ENCODE data around the gene SCEL.
"Not testable (repeated sequence)": the region's sequence is repeated elsewhere in the genome, so short reads cannot be mapped to it uniquely, and the experiment has no call there.

SCEL gene

DNA sequence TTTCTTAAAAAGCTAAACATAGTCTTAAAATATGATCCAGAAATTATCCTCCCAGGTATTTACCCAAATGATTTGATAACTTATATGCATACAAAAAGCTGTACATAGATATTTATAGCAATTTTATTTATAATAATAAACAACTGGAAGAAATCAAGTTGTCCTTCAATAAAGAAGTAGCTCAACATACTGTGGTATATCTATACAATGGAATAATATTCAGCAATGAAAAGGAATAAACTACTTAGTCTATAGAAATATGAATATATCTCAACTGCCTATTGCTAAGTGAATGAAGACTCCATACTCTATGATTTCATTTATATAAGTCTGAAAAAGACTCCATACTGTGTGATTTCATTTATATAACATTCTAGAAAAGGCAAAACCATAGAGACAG lies 114.9 kb downstream of the SCEL start:
- Histone ChIP-seq H3K27ac (ENCODE audit: low read length) (no peak overlapping the region), H2AFZ (ENCODE audit: low read length) (no peak overlapping the region), H4K20me1 (ENCODE audit: insufficient read depth, low read length) (no peaks in the 10 kb centered on the region), H3K9ac (ENCODE audit: low read length) (no peak overlapping the region), H3K27me3 (replicated peaks; ENCODE audit: insufficient read depth, low read length) (no peaks in the 10 kb centered on the region), H3K4me3 (ENCODE audit: low read length) (no peak overlapping the region), H3K36me3 (replicated peaks; ENCODE audit: insufficient read depth, low read length) (no peaks in the 10 kb centered on the region), H3K9me3 (replicated peaks; ENCODE audit: insufficient read depth, low read length) (no peaks in the 10 kb centered on the region), H3K9me2 (replicated peaks; ENCODE audit: insufficient read depth, low read length) (no peaks in the 10 kb centered on the region), H3K79me2 (ENCODE audit: low read length) (no peaks in the 10 kb centered on the region), H3K4me1 (ENCODE audit: low read length) (no peaks in the 10 kb centered on the region), H3K4me2 (ENCODE audit: low read depth, low read length) (no peak overlapping the region), H3F3A (ENCODE audit: insufficient read depth, low read length) (no peaks in the 10 kb centered on the region)
- TF ChIP-seq EZH2 (optimal IDR thresholded peaks at IDR 0.05; ENCODE audit: low read depth, low read length): no peak
- TF ChIP-seq, protein P1, sequence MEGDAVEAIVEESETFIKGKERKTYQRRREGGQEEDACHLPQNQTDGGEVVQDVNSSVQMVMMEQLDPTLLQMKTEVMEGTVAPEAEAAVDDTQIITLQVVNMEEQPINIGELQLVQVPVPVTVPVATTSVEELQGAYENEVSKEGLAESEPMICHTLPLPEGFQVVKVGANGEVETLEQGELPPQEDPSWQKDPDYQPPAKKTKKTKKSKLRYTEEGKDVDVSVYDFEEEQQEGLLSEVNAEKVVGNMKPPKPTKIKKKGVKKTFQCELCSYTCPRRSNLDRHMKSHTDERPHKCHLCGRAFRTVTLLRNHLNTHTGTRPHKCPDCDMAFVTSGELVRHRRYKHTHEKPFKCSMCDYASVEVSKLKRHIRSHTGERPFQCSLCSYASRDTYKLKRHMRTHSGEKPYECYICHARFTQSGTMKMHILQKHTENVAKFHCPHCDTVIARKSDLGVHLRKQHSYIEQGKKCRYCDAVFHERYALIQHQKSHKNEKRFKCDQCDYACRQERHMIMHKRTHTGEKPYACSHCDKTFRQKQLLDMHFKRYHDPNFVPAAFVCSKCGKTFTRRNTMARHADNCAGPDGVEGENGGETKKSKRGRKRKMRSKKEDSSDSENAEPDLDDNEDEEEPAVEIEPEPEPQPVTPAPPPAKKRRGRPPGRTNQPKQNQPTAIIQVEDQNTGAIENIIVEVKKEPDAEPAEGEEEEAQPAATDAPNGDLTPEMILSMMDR (IDR thresholded peaks at IDR 0.05; ENCODE audit: low read length): no peak
- no peak for TF ChIP-seq EZH2phosphoT487 (IDR thresholded peaks at IDR 0.05; ENCODE audit: low read length)
- DNase-seq: no peak

DNA sequence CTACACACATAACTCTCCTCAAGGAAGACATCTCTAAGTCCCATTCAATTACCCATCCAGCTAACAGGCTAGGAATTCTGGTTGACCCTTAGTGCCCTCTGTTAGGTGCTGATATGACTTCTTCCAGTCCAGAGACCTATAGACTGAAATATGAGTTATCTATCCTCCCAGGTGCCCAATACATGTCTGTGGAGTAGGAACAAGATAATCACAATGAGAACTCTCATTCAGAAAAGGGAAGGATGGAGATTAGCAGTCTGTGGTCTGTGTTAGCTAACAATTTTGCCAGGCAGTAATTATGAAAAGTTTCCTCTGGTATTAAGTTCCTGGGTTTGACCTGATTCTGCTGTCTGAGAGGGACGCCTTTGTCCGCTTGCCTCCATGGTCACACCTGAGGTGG lies 117.8 kb downstream of the SCEL start:
- no peak overlapping the region for H3K27ac ChIP-seq (ENCODE audit: low read length)
- no peaks in the 10 kb centered on the region for H3K27me3 ChIP-seq (replicated peaks; ENCODE audit: insufficient read depth, low read length)
- DNase-seq: no peak
- no peak overlapping the region for H3K4me2 ChIP-seq (ENCODE audit: low read depth, low read length)
- H3K4me1 ChIP-seq (ENCODE audit: low read length): no peaks in the 10 kb centered on the region
- no peaks in the 10 kb centered on the region for H3F3A ChIP-seq (ENCODE audit: insufficient read depth, low read length)
- no peak overlapping the region for H3K9ac ChIP-seq (ENCODE audit: low read length)
- H4K20me1 ChIP-seq (ENCODE audit: insufficient read depth, low read length): no peaks in the 10 kb centered on the region
- no peaks in the 10 kb centered on the region for H3K79me2 ChIP-seq (ENCODE audit: low read length)
- H3K9me3 ChIP-seq (replicated peaks; ENCODE audit: insufficient read depth, low read length): no peaks in the 10 kb centered on the region
- no peak overlapping the region for H2AFZ ChIP-seq (ENCODE audit: low read length)
- no peak overlapping the region for H3K4me3 ChIP-seq (ENCODE audit: low read length)
- no peaks in the 10 kb centered on the region for H3K9me2 ChIP-seq (replicated peaks; ENCODE audit: insufficient read depth, low read length)
- H3K36me3 ChIP-seq (replicated peaks; ENCODE audit: insufficient read depth, low read length): no peaks in the 10 kb centered on the region
- no peak for TF ChIP-seq EZH2phosphoT487 (IDR thresholded peaks at IDR 0.05; ENCODE audit: low read length)
- TF ChIP-seq EZH2 (optimal IDR thresholded peaks at IDR 0.05; ENCODE audit: low read depth, low read length): no peak
- TF ChIP-seq, protein P1 (IDR thresholded peaks at IDR 0.05; ENCODE audit: low read length): no peak

DNA sequence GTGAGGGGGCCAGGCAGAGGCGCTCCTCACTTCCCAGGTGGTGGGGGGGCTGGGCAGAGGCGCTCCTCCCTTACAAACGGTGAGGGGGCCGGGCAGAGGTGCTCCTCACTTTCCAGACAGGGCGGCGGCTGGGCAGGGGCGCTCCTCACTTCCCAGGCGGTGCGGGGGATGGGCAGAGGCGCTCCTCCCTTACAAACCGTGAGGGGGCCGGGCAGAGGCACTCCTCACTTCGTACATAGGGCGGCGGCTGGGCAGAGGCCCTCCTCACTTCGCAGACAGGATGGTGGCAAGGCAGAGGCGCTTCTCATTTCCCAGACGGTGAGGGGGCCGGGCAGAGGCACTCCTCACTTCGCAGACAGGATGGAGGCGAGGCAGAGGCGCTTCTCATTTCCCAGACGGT lies 124.5 kb downstream of the SCEL start:
- H4K20me1 ChIP-seq (ENCODE audit: insufficient read depth, low read length); H3K9ac ChIP-seq (ENCODE audit: low read length); H3K9me3 ChIP-seq (replicated peaks; ENCODE audit: insufficient read depth, low read length); DNase-seq; H3K4me1 ChIP-seq (ENCODE audit: low read length); H3K27ac ChIP-seq (ENCODE audit: low read length); H3F3A ChIP-seq (ENCODE audit: insufficient read depth, low read length); H3K4me2 ChIP-seq (ENCODE audit: low read depth, low read length); H3K79me2 ChIP-seq (ENCODE audit: low read length); H3K4me3 ChIP-seq (ENCODE audit: low read length); H3K36me3 ChIP-seq (replicated peaks; ENCODE audit: insufficient read depth, low read length); H3K9me2 ChIP-seq (replicated peaks; ENCODE audit: insufficient read depth, low read length); H3K27me3 ChIP-seq (replicated peaks; ENCODE audit: insufficient read depth, low read length); H2AFZ ChIP-seq (ENCODE audit: low read length): not testable (repeated sequence)

DNA sequence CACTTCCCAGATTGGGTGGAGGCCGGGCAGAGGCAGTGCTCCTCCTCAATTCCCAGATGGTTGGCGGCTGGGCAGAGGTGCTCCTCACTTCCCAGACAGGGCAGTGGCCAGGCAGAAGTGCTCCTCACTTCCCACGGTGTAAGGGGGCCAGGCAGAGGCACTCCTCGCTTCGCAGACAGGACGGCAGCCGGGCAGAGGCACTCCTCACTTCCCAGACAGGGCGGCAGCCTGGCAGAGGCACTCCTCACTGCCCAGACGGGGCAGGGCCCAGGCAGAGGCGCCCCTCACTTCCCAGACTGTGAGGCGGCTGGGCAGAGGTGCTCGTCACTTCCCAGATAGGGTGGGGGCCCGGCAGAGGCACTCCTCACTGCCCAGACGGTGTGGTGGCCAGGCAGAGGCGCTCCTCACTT lies 125.3 kb downstream of the SCEL start:
- no peaks in the 10 kb centered on the region for H3K27me3 ChIP-seq (replicated peaks; ENCODE audit: insufficient read depth, low read length)
- DNase-seq: no peak
- no peak overlapping the region for H3K9ac ChIP-seq (ENCODE audit: low read length)
- no peak overlapping the region for H3K27ac ChIP-seq (ENCODE audit: low read length)
- H3K79me2 ChIP-seq (ENCODE audit: low read length): no peaks in the 10 kb centered on the region
- no peaks in the 10 kb centered on the region for H3F3A ChIP-seq (ENCODE audit: insufficient read depth, low read length)
- TF ChIP-seq EZH2phosphoT487 (IDR thresholded peaks at IDR 0.05; ENCODE audit: low read length) (no peak), EZH2 (optimal IDR thresholded peaks at IDR 0.05; ENCODE audit: low read depth, low read length) (no peak)
- TF ChIP-seq, protein P1 (IDR thresholded peaks at IDR 0.05; ENCODE audit: low read length): no peak
- no peaks in the 10 kb centered on the region for H3K36me3 ChIP-seq (replicated peaks; ENCODE audit: insufficient read depth, low read length)
- H2AFZ ChIP-seq (ENCODE audit: low read length): no peak overlapping the region
- no peaks in the 10 kb centered on the region for H4K20me1 ChIP-seq (ENCODE audit: insufficient read depth, low read length)
- H3K4me1 ChIP-seq (ENCODE audit: low read length): no peaks in the 10 kb centered on the region
- no peaks in the 10 kb centered on the region for H3K9me2 ChIP-seq (replicated peaks; ENCODE audit: insufficient read depth, low read length)
- H3K9me3 ChIP-seq (replicated peaks; ENCODE audit: insufficient read depth, low read length): no peaks in the 10 kb centered on the region
- H3K4me2 ChIP-seq (ENCODE audit: low read depth, low read length): no peak overlapping the region
- H3K4me3 ChIP-seq (ENCODE audit: low read length): no peak overlapping the region

DNA sequence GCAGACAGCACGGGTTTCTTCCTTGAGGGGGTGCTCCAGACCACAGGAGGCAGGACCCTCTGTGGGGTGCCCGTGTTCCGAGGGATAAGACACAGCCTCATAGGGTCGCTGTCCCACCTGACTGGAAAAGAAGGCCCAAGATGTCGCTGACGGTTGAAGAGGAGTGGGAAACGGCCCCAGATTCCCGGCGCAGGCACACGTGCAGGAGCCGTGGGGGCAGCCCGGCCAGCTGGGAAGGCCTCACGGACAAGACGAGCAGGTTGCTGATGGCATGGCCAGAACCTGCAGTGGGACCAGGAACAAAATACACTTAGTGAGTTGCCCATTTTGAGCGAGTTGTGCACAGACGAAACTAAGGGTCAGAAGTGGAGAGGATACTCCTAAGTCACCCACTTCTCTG lies 126.8 kb downstream of the SCEL start:
- not testable (repeated sequence) for H3K9me2 ChIP-seq (replicated peaks; ENCODE audit: insufficient read depth, low read length); H3K9me3 ChIP-seq (replicated peaks; ENCODE audit: insufficient read depth, low read length); H2AFZ ChIP-seq (ENCODE audit: low read length); H3K27ac ChIP-seq (ENCODE audit: low read length); DNase-seq; H3K36me3 ChIP-seq (replicated peaks; ENCODE audit: insufficient read depth, low read length); H3F3A ChIP-seq (ENCODE audit: insufficient read depth, low read length); H4K20me1 ChIP-seq (ENCODE audit: insufficient read depth, low read length); H3K27me3 ChIP-seq (replicated peaks; ENCODE audit: insufficient read depth, low read length); H3K4me2 ChIP-seq (ENCODE audit: low read depth, low read length); H3K79me2 ChIP-seq (ENCODE audit: low read length); H3K4me1 ChIP-seq (ENCODE audit: low read length); H3K9ac ChIP-seq (ENCODE audit: low read length); H3K4me3 ChIP-seq (ENCODE audit: low read length)

DNA sequence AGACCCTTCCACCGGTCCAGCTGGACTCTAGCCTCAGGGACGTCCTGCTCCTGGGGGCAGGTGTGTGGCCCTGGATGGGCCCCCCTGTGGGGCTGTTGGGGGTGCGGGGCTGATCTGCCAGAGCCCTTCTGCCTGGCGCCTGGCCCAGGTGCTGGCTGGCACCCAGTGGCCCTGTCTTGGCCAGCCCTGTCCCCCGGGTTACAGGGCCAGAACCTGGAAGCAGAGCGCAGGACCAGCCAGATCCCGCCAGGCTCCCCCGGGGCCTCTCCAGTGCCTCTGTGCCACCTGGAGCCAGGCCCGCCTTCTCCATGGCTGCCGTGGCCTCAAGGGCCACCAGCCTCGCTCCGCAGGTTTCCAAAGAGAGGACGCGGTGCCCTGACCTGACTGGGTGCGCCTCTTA lies 127.3 kb downstream of the SCEL start:
- H3K4me2 ChIP-seq (ENCODE audit: low read depth, low read length); H2AFZ ChIP-seq (ENCODE audit: low read length); H4K20me1 ChIP-seq (ENCODE audit: insufficient read depth, low read length); H3K27me3 ChIP-seq (replicated peaks; ENCODE audit: insufficient read depth, low read length); H3F3A ChIP-seq (ENCODE audit: insufficient read depth, low read length); H3K79me2 ChIP-seq (ENCODE audit: low read length); H3K9me3 ChIP-seq (replicated peaks; ENCODE audit: insufficient read depth, low read length); H3K36me3 ChIP-seq (replicated peaks; ENCODE audit: insufficient read depth, low read length); H3K9ac ChIP-seq (ENCODE audit: low read length); H3K4me3 ChIP-seq (ENCODE audit: low read length); H3K4me1 ChIP-seq (ENCODE audit: low read length); H3K27ac ChIP-seq (ENCODE audit: low read length); H3K9me2 ChIP-seq (replicated peaks; ENCODE audit: insufficient read depth, low read length); DNase-seq: not testable (repeated sequence)

All from MM.1S (cell line).